Stimulated activated naive B cell treated with anti-CD40 and anti-IgM and Interleukin-4, amounts not matched to agents 10 μg/mL and 1 μg/mL and 100 μg/mL, for 72 hours (primary cell): ENCODE measurements around the gene FHOD3.

Experiments used
- ATAC-seq, 2 donors: fragments of 150-1000 bp; cut with Tn5 transposase; replicated peaks; 2 replicates each; pipeline ENCODE4 v1.10.0; 2021; ENCODE audit warnings: moderate library complexity in 1 of 2
- DNase-seq: peaks from one replicate; pipeline ENCODE4 v3.0.0; 2021
- H3K27ac Mint-ChIP-seq: one replicate; pipeline ENCODE4 v1.8.0; 2022; ENCODE audit warnings: mild to moderate bottlenecking, mixed read lengths
- H3K27me3 Mint-ChIP-seq, 2 donors: one replicate each; pipeline ENCODE4 v1.8.0; 2022; ENCODE audit warnings: mixed read lengths in 2 of 2
- H3K36me3 Mint-ChIP-seq, 2 donors: one replicate each; pipeline ENCODE4 v1.8.0; 2022; ENCODE audit warnings: mixed read lengths in 2 of 2, mild to moderate bottlenecking in 1 of 2
- H3K4me1 Mint-ChIP-seq, 2 donors: one replicate each; pipeline ENCODE4 v1.8.0; 2022; ENCODE audit warnings: mixed read lengths in 2 of 2, mild to moderate bottlenecking in 1 of 2
- H3K4me3 Mint-ChIP-seq, 2 donors: one replicate each; pipeline ENCODE4 v1.8.0; 2022; ENCODE audit warnings: mild to moderate bottlenecking in 2 of 2, mixed read lengths in 2 of 2, moderate library complexity in 1 of 2
- H3K9me3 Mint-ChIP-seq, 2 donors: one replicate each; pipeline ENCODE4 v1.8.0; 2022; ENCODE audit warnings: mixed read lengths in 2 of 2, mild to moderate bottlenecking in 1 of 2

Gene FHOD3

DNA sequence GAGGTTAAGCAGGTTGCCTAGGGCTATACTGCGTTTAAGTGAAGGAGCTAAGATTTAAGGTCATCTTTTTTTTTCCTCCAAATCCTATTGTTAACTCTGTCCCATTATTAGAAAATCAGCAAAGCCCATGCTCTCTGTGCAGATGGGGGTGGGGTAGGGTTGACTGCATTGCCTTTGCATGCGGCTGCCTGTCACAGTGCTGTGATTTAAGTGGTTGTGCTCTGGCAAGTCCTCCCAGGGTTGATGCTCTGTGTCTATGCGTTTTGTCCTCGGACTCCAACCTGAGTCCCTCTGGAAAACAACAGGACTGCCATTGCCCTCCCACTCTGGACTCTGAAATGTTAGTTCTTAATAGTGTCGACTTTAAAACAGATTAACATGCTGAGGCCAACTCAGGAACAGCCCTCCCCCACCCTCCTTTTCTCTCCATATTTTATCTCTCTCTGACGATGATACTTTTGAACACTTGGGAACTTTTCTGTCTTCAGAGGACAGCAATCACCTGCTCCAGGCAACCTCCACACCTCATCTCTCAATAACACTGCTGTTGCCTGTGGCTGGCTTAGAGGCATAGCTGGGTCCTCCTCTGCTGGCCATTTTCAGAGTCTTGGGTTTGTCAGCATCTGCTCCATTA is 5.8 kb downstream of the FHOD3 start:
- Mint-ChIP-seq H3K9me3 (no peaks in the 10 kb centered on the region), H3K27ac (no peak overlapping the region), H3K27me3 (peaks cover 50 to 82% of the 10 kb centered on the region in 2 donors), H3K4me3 (no peak overlapping the region), H3K36me3 (no peaks in the 10 kb centered on the region), H3K4me1 (peaks cover 0 to 2% of the 10 kb centered on the region in 2 donors)
- ATAC-seq (no peak), DNase-seq (no peak)

- peaks cover 0 to 2% of the 10 kb centered on the region in 2 donors for H3K4me1 Mint-ChIP-seq
- H3K27me3 Mint-ChIP-seq, result peaks cover 48 to 82% of the 10 kb centered on the region in 2 donors
- no peak overlapping the region for H3K4me3 Mint-ChIP-seq
- ATAC-seq (no peak), DNase-seq (no peak)
- no peak overlapping the region for H3K27ac Mint-ChIP-seq
- H3K36me3 Mint-ChIP-seq, result no peaks in the 10 kb centered on the region
- no peaks in the 10 kb centered on the region for H3K9me3 Mint-ChIP-seq
Observed at GRCh38 chr18:36304723-36305122, 7.2 kb downstream of the FHOD3 start.

GRCh38 chr18:36305375-36305774 is 7.9 kb downstream of the FHOD3 start:
- DNase-seq (no peak), ATAC-seq (no peak)
- H3K36me3 Mint-ChIP-seq, result no peaks in the 10 kb centered on the region
- peaks cover 0 to 2% of the 10 kb centered on the region in 2 donors for H3K4me1 Mint-ChIP-seq
- no peaks in the 10 kb centered on the region for H3K9me3 Mint-ChIP-seq
- H3K4me3 Mint-ChIP-seq, result no peak overlapping the region
- no peak overlapping the region for H3K27ac Mint-ChIP-seq
- peaks cover 41 to 76% of the 10 kb centered on the region in 2 donors for H3K27me3 Mint-ChIP-seq

DNA sequence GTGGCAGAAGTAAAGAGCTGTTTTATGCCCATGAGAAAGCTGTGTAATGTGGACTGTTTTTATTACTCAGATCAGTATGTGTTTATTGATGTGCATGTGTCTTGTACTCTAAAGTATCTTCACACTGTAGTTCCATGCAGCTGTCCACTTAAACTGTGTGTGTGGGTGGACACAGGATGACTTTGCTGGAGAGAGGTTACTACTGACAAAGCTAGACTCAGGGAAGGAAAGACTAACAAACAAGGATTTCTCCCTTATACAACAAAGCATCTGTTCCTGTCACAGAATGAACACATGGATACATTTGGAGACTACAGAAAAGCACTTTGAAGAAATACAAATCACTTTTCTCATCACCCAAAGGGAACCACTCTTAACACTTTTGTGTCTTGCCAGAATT is 10.0 kb downstream of the FHOD3 start:
- Mint-ChIP-seq H3K27ac (no peak overlapping the region), H3K4me1 (peaks cover 0 to 2% of the 10 kb centered on the region in 2 donors), H3K36me3 (no peaks in the 10 kb centered on the region), H3K27me3 (peaks cover 47 to 71% of the 10 kb centered on the region in 2 donors), H3K9me3 (no peaks in the 10 kb centered on the region), H3K4me3 (no peak overlapping the region)
- ATAC-seq (no peak), DNase-seq (no peak)

DNA sequence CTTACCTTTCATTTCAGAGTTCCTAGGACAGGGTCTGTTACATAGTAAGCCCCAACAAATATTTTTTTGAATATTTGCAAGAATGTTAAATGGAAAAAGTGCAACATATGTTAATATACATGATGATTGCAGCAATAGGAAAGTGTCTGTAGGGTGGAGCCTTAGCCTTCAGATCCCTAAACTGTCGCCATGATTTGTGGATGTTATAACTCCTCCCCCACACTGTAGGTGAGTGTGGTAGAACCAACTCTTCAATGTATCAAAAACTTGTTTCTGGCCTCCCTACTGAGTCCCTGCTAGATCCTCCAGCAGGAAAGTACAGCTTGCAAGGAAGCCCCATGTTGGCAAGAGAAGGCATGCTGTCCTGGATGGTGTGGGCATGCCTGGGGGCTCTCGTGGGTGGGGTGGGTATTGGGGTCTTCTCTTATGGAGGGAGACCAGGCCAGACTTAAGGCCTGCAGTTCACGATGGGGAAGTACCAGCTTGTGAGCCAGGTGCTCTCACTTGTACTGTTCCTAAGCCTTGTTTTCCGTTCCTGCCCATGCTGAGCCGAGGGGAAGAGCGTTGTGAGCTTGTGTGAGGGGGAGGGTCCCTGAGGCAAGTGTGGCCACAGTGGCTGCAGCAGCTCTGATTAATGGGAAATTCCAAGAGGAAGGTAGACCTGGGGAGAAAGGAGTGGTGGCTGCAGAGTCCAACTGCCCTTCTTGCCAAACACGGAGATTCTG is 11.4 kb downstream of the FHOD3 start:
- Mint-ChIP-seq H3K27me3 (peaks cover 42 to 57% of the 10 kb centered on the region in 2 donors), H3K9me3 (no peaks in the 10 kb centered on the region), H3K27ac (no peak overlapping the region), H3K4me1 (peaks cover 0 to 2% of the 10 kb centered on the region in 2 donors), H3K4me3 (no peak overlapping the region), H3K36me3 (no peaks in the 10 kb centered on the region)
- DNase-seq, result no peak
- no peak for ATAC-seq

- DNase-seq (no peak), ATAC-seq (no peak)
- H3K4me3 Mint-ChIP-seq, result no peak overlapping the region
- peaks cover 40 to 49% of the 10 kb centered on the region in 2 donors for H3K27me3 Mint-ChIP-seq
- peaks cover 0 to 2% of the 10 kb centered on the region in 2 donors for H3K4me1 Mint-ChIP-seq
- no peak overlapping the region for H3K27ac Mint-ChIP-seq
- H3K36me3 Mint-ChIP-seq, result no peaks in the 10 kb centered on the region
- no peaks in the 10 kb centered on the region for H3K9me3 Mint-ChIP-seq
Observed at GRCh38 chr18:36309436-36310391, 12.2 kb downstream of the FHOD3 start.

GRCh38 chr18:36311026-36311570 is 13.6 kb downstream of the FHOD3 start:
- Mint-ChIP-seq H3K36me3 (no peaks in the 10 kb centered on the region), H3K4me3 (no peak overlapping the region), H3K27ac (no peak overlapping the region), H3K4me1 (no peaks in the 10 kb centered on the region), H3K9me3 (no peaks in the 10 kb centered on the region), H3K27me3 (peaks cover 32 to 36% of the 10 kb centered on the region in 2 donors)
- DNase-seq (no peak), ATAC-seq (no peak)

DNA sequence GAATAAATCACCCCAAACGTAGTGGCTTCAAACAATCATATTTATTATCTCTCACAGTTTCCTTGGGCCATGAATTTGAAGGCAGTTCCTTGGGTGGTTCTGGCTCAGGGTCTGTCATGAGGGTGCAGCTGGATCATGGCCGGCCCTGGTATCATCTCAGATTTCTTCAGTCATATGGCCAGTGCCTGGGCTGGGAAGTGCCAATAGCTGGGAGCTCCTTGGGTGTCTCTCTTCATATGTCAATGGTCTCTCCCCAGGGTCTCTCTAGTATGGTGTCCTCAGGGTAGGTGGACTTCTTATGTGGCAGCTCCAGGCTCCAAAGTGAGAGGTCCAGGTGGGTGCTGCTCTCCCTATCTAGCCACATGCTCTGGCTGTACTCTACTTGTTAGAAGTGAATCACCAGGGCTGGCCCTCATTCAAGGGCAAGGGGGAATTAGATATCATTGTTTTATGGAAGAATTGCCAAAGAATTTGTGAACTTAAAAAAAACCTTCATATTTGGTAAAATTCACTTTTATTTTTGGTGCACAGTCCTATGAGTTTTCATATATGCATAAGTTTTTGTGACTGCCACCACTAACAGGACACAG is 15.4 kb downstream of the FHOD3 start:
- Mint-ChIP-seq H3K4me3 (no peak overlapping the region), H3K36me3 (no peaks in the 10 kb centered on the region), H3K9me3 (peaks cover 0 to 5% of the 10 kb centered on the region in 2 donors), H3K4me1 (no peaks in the 10 kb centered on the region), H3K27ac (no peak overlapping the region), H3K27me3 (peaks cover 21 to 25% of the 10 kb centered on the region in 2 donors)
- ATAC-seq, result no peak
- DNase-seq, result no peak

- Mint-ChIP-seq H3K36me3 (peaks cover 3 to 5% of the 10 kb centered on the region in 2 donors), H3K27ac (no peak overlapping the region), H3K4me3 (no peak overlapping the region), H3K4me1 (no peaks in the 10 kb centered on the region), H3K9me3 (peaks cover 9 to 14% of the 10 kb centered on the region in 2 donors), H3K27me3 (peaks cover 22 to 25% of the 10 kb centered on the region in 2 donors)
- ATAC-seq (no peak), DNase-seq (no peak)
Observed at GRCh38 chr18:36314098-36314497, 16.6 kb downstream of the FHOD3 start.

DNA sequence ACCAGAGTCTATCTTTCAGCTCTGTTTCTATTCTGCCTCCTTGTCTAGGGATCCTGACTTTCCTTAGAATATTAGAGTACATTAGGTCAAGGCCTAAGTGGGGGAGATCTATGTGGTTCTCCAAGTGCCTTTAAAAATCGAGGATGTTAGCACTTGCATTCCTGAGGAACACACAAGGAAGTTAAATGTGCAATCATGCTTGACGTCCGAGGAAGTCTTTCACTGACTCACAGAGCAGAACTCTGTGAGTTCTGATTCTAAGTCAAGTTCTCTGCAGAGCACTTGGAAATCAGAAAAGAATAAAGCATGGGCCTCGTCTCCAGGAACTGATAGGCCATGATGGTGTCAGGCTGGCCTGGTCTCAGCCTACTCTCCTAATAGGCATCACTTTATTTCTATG is 17.2 kb downstream of the FHOD3 start:
- H3K36me3 Mint-ChIP-seq, result peaks cover 3 to 5% of the 10 kb centered on the region in 2 donors
- no peak overlapping the region for H3K4me3 Mint-ChIP-seq
- no peaks in the 10 kb centered on the region for H3K4me1 Mint-ChIP-seq
- no peak for DNase-seq
- H3K27ac Mint-ChIP-seq, result no peak overlapping the region
- ATAC-seq, result no peak
- peaks cover 14 to 18% of the 10 kb centered on the region in 2 donors for H3K9me3 Mint-ChIP-seq
- peaks cover 25% of the 10 kb centered on the region in 2 donors for H3K27me3 Mint-ChIP-seq

DNA sequence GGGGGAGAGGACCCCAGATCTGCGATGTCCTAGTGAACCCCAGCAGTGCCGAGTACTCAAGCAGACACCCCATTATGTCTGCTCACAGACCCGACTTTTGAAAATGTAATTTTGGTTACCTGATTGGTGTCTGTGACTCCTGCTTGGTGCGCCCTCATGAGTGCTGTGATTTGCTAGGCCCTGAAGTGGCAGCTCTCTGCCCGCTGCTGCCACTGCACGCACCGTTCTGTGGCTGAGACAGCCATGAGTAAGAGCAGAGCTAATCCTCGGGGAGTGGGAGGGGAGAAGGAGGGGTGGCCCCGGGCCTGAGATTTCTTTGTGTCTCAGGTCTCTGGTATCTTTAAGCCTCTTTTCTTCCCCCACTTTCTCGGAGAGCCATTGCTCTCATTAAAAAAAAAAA is 18.2 kb downstream of the FHOD3 start:
- ATAC-seq (no peak), DNase-seq (no peak)
- H3K4me1 Mint-ChIP-seq, result no peaks in the 10 kb centered on the region
- H3K27me3 Mint-ChIP-seq, result peaks cover 27 to 30% of the 10 kb centered on the region in 2 donors
- H3K36me3 Mint-ChIP-seq, result peaks cover 3 to 5% of the 10 kb centered on the region in 2 donors
- peaks cover 15 to 19% of the 10 kb centered on the region in 2 donors for H3K9me3 Mint-ChIP-seq
- H3K4me3 Mint-ChIP-seq, result no peak overlapping the region
- no peak overlapping the region for H3K27ac Mint-ChIP-seq

GRCh38 chr18:36316246-36316645 is 18.7 kb downstream of the FHOD3 start:
- Mint-ChIP-seq H3K27me3 (peaks cover 30 to 34% of the 10 kb centered on the region in 2 donors), H3K9me3 (peaks cover 15 to 19% of the 10 kb centered on the region in 2 donors), H3K4me1 (no peaks in the 10 kb centered on the region), H3K36me3 (peaks cover 3 to 5% of the 10 kb centered on the region in 2 donors), H3K4me3 (no peak overlapping the region), H3K27ac (no peak overlapping the region)
- ATAC-seq (no peak), DNase-seq (no peak)

DNA sequence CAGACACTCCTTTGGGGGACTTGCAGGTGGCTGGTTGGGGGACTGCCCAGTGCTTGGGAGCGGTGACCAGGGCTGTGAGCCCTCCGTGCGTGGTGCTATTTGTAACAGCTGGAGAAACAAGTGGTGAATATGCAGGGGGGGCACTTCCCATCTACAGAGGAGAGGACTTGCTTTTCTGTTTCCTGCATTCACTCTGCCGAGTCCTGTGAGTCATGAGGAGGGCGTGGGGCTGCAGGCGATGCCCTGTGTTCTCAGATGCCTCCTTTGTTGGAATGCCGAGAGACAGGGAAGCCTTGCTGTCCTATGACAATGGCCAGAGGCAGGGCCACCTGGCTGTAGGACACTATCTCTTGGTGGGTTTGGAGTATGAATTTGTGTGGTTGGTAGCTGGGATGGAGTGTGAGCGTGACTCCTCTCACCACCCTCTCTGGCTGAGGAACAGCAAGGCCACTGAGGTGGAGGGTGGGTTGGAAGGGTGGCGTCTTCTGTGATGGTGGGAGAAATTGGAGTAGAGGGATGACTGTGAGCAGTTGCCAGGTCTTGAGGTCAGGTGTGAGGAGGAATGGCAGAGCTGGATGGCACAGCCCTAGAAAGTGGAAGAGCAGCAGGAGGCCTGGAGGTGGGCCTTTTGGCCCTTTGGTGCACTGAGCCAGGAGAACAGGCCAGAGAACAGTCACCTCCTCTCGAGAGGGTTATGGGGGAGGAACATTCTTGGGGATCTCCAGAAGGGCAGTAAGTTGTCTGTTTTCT is 24.3 kb downstream of the FHOD3 start:
- Mint-ChIP-seq H3K9me3 (peaks cover 15 to 18% of the 10 kb centered on the region in 2 donors), H3K4me3 (no peak overlapping the region), H3K36me3 (peaks cover 3 to 5% of the 10 kb centered on the region in 2 donors), H3K27ac (no peak overlapping the region), H3K4me1 (no peaks in the 10 kb centered on the region), H3K27me3 (peaks cover 28 to 44% of the 10 kb centered on the region in 2 donors)
- DNase-seq (no peak), ATAC-seq (no peak)
